Measurements from ENCODE around the gene ARMC9. TPM values are rescaled to one million over a fixed set of nuclear protein-coding genes. Genes with fewer than 3 reads are reported as not detected.
"Not testable (repeated sequence)": the region's sequence is repeated elsewhere in the genome, so short reads cannot be mapped to it uniquely, and the experiment has no call there.

Gene ARMC9
- total RNA-seq, 1 donor from 2014 or later, result 19.3 TPM

GRCh38 chr2:231196592-231196991, 1.8 kb upstream of the ARMC9 start:
- Mint-ChIP-seq H3K36me3 (ENCODE audit: unreplicated experiment) (no peaks in the 10 kb centered on the region), H3K27me3 (ENCODE audit: unreplicated experiment) (peaks cover 4% of the 10 kb centered on the region), H3K4me1 (ENCODE audit: low read depth, unreplicated experiment) (peaks cover 9% of the 10 kb centered on the region), H3K9me3 (ENCODE audit: unreplicated experiment) (peaks cover 4% of the 10 kb centered on the region), H3K4me3 (ENCODE audit: unreplicated experiment) (peak overlapping the region; percentile 28), H3K27ac (ENCODE audit: unreplicated experiment) (no peak overlapping the region)
- TF ChIP-seq CTCF (IDR thresholded peaks at IDR 0.05; ENCODE audit: partially characterized antibody, unreplicated experiment), result no peak
- no peak for DNase-seq

GRCh38 chr2:231197196-231197595, 1.2 kb upstream of the ARMC9 start:
- H3K36me3 Mint-ChIP-seq (ENCODE audit: unreplicated experiment); H3K27ac Mint-ChIP-seq (ENCODE audit: unreplicated experiment); DNase-seq; H3K9me3 Mint-ChIP-seq (ENCODE audit: unreplicated experiment); H3K27me3 Mint-ChIP-seq (ENCODE audit: unreplicated experiment): not testable (repeated sequence)
- peaks cover 10% of the 10 kb centered on the region for H3K4me1 Mint-ChIP-seq (ENCODE audit: low read depth, unreplicated experiment)
- peak overlapping the region; percentile 97 for H3K4me3 Mint-ChIP-seq (ENCODE audit: unreplicated experiment)

GRCh38 chr2:231197706-231198290, 633 bp upstream of the ARMC9 start:
- peaks cover 4% of the 10 kb centered on the region for H3K9me3 Mint-ChIP-seq (ENCODE audit: unreplicated experiment)
- no peak for DNase-seq
- TF ChIP-seq CTCF (IDR thresholded peaks at IDR 0.05; ENCODE audit: partially characterized antibody, unreplicated experiment), result no peak
- peak overlapping the region; percentile 97 for H3K4me3 Mint-ChIP-seq (ENCODE audit: unreplicated experiment)
- H3K36me3 Mint-ChIP-seq (ENCODE audit: unreplicated experiment), result no peaks in the 10 kb centered on the region
- peaks cover 10% of the 10 kb centered on the region for H3K4me1 Mint-ChIP-seq (ENCODE audit: low read depth, unreplicated experiment)
- H3K27me3 Mint-ChIP-seq (ENCODE audit: unreplicated experiment), result peaks cover 4% of the 10 kb centered on the region
- no peak overlapping the region for H3K27ac Mint-ChIP-seq (ENCODE audit: unreplicated experiment)

GRCh38 chr2:231199219-231199618, 788 bp downstream of the ARMC9 start:
- H3K36me3 Mint-ChIP-seq (ENCODE audit: unreplicated experiment), result no peaks in the 10 kb centered on the region
- DNase-seq, result no peak
- TF ChIP-seq CTCF (IDR thresholded peaks at IDR 0.05; ENCODE audit: partially characterized antibody, unreplicated experiment), result no peak
- H3K27ac Mint-ChIP-seq (ENCODE audit: unreplicated experiment), result peak overlapping the region; percentile 59
- H3K9me3 Mint-ChIP-seq (ENCODE audit: unreplicated experiment), result peaks cover 4% of the 10 kb centered on the region
- peaks cover 10% of the 10 kb centered on the region for H3K4me1 Mint-ChIP-seq (ENCODE audit: low read depth, unreplicated experiment)
- peak overlapping the region; percentile 95 for H3K4me3 Mint-ChIP-seq (ENCODE audit: unreplicated experiment)
- H3K27me3 Mint-ChIP-seq (ENCODE audit: unreplicated experiment), result peaks cover 4% of the 10 kb centered on the region

GRCh38 chr2:231200805-231201474, 2.5 kb downstream of the ARMC9 start:
- DNase-seq, result no peak
- H3K4me1 Mint-ChIP-seq (ENCODE audit: low read depth, unreplicated experiment), result peaks cover 10% of the 10 kb centered on the region
- no peak for TF ChIP-seq CTCF (IDR thresholded peaks at IDR 0.05; ENCODE audit: partially characterized antibody, unreplicated experiment)
- H3K36me3 Mint-ChIP-seq (ENCODE audit: unreplicated experiment), result no peaks in the 10 kb centered on the region
- no peak overlapping the region for H3K27ac Mint-ChIP-seq (ENCODE audit: unreplicated experiment)
- no peak overlapping the region for H3K4me3 Mint-ChIP-seq (ENCODE audit: unreplicated experiment)
- H3K9me3 Mint-ChIP-seq (ENCODE audit: unreplicated experiment), result peaks cover 4% of the 10 kb centered on the region
- peaks cover 4% of the 10 kb centered on the region for H3K27me3 Mint-ChIP-seq (ENCODE audit: unreplicated experiment)
